GM21723 (cell line): ENCODE measurements around the gene RBMS1.
"Not testable (repeated sequence)": the region's sequence is repeated elsewhere in the genome, so short reads cannot be mapped to it uniquely, and the experiment has no call there.

Experiments used
- ATAC-seq: cut with Tn5 transposase; IDR thresholded peaks from one replicate; pipeline ENCODE4 v1.9.1; 2021; ENCODE audit warnings: mild to moderate bottlenecking, moderate library complexity; ENCODE audit not compliant: unreplicated experiment

The RBMS1 gene

GRCh38 chr2:160472839-160473251 is 20.8 kb downstream of the RBMS1 start:
- ATAC-seq: no peak

- no peak for ATAC-seq
Measured at GRCh38 chr2:160471950-160472349, 21.7 kb downstream of the RBMS1 start.

GRCh38 chr2:160469621-160470204 is 23.9 kb downstream of the RBMS1 start:
- ATAC-seq: no peak

- no peak for ATAC-seq
Measured at GRCh38 chr2:160469164-160469563, 24.4 kb downstream of the RBMS1 start.

- ATAC-seq: no peak
Measured at GRCh38 chr2:160467086-160467485, 26.5 kb downstream of the RBMS1 start.

- ATAC-seq: no peak
Measured at GRCh38 chr2:160465406-160465805, 28.2 kb downstream of the RBMS1 start.

GRCh38 chr2:160465002-160465401 is 28.6 kb downstream of the RBMS1 start:
- no peak for ATAC-seq

- ATAC-seq: no peak
Measured at GRCh38 chr2:160464017-160464416, 29.6 kb downstream of the RBMS1 start.

- no peak for ATAC-seq
Measured at GRCh38 chr2:160463245-160463644, 30.4 kb downstream of the RBMS1 start.

GRCh38 chr2:160460333-160460731 is 33.3 kb downstream of the RBMS1 start:
- ATAC-seq: no peak

GRCh38 chr2:160459538-160460332 is 33.9 kb downstream of the RBMS1 start:
- ATAC-seq: no peak

GRCh38 chr2:160458718-160459453 is 34.7 kb downstream of the RBMS1 start:
- no peak for ATAC-seq

- no peak for ATAC-seq
Measured at GRCh38 chr2:160457588-160457987, 36.0 kb downstream of the RBMS1 start.

- ATAC-seq: no peak
Measured at GRCh38 chr2:160454070-160454797, 39.4 kb downstream of the RBMS1 start.

- ATAC-seq: no peak
Measured at GRCh38 chr2:160453111-160453820, 40.3 kb downstream of the RBMS1 start.

GRCh38 chr2:160450486-160450885 is 43.1 kb downstream of the RBMS1 start:
- ATAC-seq: no peak

- ATAC-seq: not testable (repeated sequence)
Measured at GRCh38 chr2:160448821-160449220, 44.8 kb downstream of the RBMS1 start.

- no peak for ATAC-seq
Measured at GRCh38 chr2:160445673-160446072, 47.9 kb downstream of the RBMS1 start.

GRCh38 chr2:160442603-160443002 is 51.0 kb downstream of the RBMS1 start:
- no peak for ATAC-seq

- ATAC-seq: no peak
Measured at GRCh38 chr2:160440888-160441287, 52.7 kb downstream of the RBMS1 start.

- ATAC-seq: not testable (repeated sequence)
Measured at GRCh38 chr2:160439038-160439437, 54.6 kb downstream of the RBMS1 start.
